Effector CD4-positive, alpha-beta T cell (primary cell): ENCODE data around the gene NOMO2.
"Not testable (repeated sequence)": the region's sequence is repeated elsewhere in the genome, so short reads cannot be mapped to it uniquely, and the experiment has no call there.

Experiments used
- DNase-seq: peaks from one replicate; pipeline ENCODE4 v3.0.0-alpha.2; 2020

NOMO2 gene

DNA sequence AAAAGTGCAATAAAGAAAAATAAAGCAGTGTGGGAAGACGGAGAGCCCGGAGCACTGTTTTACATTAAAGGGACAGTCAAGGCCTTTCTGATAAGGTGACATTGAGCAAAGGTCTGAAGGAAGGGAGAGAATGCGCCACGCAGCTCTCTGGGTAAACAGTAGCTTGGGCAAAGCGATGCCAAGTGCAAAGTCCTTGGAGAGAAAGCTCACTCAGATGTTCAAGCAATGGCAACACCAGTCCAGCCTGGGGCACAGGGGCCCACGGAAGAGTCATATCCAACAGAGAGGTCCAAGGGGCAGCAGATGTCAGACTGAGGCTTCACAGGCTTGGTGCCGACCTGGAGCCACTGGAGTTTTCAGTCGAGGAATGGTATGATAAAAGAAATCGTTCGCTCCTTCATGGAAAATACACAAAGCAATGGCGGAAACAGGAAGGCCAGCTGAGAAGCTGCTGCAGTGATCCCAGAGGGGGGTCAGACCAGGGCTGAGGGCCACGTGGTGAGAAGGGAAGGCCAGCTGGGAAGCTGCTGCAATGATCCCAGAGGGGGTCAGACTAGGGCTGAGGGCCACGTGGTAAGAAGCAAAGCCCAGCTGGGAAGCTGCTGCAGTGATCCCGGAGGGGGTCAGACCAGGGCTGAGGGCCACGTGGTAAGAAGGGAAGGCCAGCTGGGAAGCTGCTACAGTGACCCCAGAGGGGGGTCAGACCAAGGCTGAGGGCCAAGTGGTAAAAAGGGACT is 40.3 kb downstream of the NOMO2 start:
- not testable (repeated sequence) for DNase-seq

DNA sequence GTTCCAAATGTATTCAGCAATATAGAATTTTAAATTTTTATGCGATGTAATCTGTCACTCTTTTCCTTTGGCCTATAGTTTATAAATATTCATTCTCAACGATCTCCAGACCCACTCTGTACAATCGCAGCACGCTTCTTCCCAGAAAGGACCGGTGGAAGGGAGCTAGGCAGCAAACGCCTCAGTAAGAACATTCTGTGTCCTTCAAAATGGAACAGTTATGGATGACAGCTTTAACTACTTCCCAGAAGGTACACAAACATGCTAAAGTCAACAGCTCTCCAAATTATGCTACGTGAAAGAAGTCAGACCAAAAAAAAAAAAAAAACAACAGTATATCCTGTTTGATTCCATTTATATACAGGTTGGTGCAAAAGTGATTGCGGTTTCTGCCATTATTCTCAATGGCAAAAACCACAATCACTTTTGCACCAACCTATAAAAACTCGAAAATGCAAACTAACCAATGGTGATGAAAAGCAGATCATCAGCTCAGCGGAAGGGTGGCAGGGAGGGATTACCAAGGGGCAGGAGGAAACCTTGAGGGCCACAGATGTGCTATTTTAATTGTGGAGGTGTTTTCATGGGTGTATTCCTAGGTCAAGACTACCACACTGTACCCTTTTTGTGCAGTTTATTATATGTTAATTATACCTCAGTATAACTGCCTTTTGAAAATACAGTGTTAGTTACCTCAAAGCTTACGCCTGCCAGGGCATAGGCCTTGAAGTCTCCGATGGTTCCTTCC is 43.2 kb downstream of the NOMO2 start:
- not testable (repeated sequence) for DNase-seq

GRCh38 chr16:18498430-18498829 is 63.5 kb downstream of the NOMO2 start:
- DNase-seq: not testable (repeated sequence)

DNA sequence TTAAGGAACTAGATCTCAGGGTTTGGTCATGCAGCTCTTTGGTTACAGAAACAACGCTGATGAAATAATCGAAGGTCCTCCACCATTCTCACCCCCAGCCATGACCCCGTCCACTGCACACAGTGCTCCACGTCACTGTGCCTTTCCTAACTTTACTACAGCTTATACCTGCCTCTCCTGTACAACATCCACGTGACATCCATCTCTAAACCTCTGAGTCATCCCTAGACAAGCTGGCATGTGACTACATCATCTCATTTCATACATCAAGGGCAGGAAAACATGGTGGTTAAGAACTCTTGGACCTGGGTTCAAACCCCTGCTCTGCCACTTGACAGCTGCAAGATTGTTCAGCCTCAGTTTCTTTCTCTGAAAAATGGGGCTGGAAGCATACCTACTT is 64.9 kb downstream of the NOMO2 start:
- not testable (repeated sequence) for DNase-seq

GRCh38 chr16:18492118-18492897 is 69.6 kb downstream of the NOMO2 start:
- DNase-seq: not testable (repeated sequence)

GRCh38 chr16:18436025-18436424 is 125.9 kb downstream of the NOMO2 start:
- DNase-seq: not testable (repeated sequence)

GRCh38 chr16:18415827-18416226 is 146.1 kb downstream of the NOMO2 start:
- not testable (repeated sequence) for DNase-seq

GRCh38 chr16:18409532-18410293 is 152.2 kb downstream of the NOMO2 start:
- not testable (repeated sequence) for DNase-seq

- not testable (repeated sequence) for DNase-seq
Measured at GRCh38 chr16:18401851-18402657, 159.8 kb downstream of the NOMO2 start.

GRCh38 chr16:18401159-18401558 is 160.7 kb downstream of the NOMO2 start:
- peak; percentile 1 for DNase-seq

DNA sequence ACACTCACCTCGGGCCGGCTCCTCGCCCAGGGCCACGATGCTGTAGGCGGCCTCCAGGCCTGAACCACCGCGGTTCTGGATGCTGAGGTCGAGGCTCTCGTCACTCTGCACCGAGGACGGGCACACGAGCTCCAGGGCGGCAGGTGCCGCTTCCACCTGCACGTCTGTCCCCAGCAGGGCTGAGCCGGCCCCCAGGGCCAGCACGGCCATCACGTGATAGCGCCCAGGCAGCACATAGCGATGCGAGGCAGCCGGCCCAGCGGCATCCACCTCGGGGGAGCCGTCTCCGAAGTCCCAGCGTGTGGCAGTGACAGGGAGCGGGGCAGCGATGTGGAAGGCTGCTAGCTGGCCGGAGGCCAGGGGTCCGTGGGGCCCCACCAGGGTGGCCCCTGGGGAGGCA is 167.5 kb downstream of the NOMO2 start:
- DNase-seq: not testable (repeated sequence)

DNA sequence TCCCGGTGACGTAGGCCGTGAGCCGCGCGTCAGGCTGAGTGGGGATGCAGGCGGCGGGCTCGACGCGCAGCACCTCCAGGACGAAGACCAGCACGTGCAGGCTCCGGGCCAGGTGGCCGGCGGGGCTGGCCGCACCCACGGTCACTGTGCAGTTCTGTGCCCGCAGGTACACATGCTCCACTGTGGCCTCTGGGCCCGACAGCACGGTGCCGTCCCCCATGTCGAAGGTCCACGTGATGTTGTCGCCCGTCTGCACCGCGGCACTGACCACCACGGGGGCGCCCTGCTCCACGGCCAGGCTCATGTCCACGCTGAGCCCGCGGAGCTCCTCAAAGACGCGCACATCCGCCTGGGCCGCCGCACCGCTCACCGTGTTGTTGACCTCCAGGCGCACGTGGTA is 174.1 kb downstream of the NOMO2 start:
- DNase-seq: not testable (repeated sequence)

DNA sequence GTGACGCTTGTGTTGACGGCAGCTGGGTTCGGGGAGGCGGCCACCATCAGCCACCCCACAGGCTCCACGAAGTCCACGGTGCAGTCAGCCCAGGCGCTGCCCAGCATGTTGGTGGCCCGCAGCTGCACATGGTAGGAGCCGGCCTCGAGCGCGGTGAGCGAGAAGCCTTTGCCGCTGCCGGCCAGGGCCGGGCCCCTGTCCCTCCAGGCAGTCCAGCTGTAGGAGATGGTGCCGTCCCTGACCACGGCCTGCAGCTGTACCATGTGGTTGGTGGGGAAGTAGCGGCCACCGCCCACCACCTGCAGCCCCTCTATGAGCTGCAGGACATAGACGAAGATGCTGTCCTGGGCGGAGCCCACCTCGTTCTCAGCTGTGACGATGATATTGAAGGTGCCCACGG is 175.4 kb downstream of the NOMO2 start:
- DNase-seq: not testable (repeated sequence)

GRCh38 chr16:18385285-18385684 is 176.6 kb downstream of the NOMO2 start:
- not testable (repeated sequence) for DNase-seq

DNA sequence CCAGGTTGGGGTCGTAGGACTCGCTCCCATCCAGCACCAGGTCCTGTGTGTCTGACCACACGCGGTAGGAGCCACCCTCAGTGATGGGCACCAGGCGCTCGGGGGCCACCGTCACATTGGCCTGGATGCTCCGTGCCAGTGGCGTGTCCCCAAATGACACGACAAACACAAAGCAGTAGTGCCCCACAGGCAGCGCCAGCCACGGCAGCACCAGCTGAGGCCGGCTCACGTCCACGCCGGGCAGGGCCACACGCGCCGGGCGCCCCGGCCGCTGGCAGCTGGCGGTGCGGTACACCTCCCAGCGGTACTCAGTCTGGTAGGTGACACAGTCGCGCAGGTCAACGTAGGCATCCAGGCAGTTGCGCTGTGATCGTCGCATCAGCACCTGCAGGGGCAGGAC is 177.0 kb downstream of the NOMO2 start:
- not testable (repeated sequence) for DNase-seq

DNA sequence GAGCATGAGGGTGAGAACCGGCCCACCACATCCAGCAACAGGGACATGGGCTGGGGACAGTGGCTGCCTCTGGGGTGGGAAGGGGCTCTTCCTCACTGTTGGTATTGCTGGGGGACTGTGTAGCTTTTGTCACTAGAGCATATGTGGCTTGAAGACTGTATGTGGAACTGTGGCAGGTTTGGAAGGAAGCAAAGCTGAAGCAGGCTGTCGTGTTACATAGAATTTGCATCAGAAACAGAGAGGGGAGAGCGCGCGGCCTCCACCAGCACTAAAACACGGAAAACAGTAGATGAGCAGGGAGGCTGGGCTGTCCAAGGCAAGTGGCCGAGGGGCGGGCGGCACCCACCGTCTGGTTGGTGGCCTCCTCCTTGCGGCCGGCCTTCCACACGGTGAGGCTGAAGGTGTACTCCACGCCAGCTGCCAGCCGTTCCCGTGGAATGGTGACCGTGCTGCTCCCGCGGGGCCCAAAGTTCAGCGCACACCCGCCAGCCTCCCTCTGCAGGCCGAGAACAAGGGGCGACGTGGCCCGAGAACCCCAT is 177.7 kb downstream of the NOMO2 start:
- DNase-seq: not testable (repeated sequence)

GRCh38 chr16:18382696-18383095 is 179.2 kb downstream of the NOMO2 start:
- not testable (repeated sequence) for DNase-seq
